NT2/D1 (cell line): ENCODE results near the gene FCSK.

Experiments
- DNase-seq: peaks from one replicate; pipeline ENCODE4 v3.0.0-alpha.2; 2011; ENCODE audit warnings: low read depth, low spot score
- H3K27me3 ChIP-seq: 2 replicates; pipeline ENCODE4 v1.6.0; 2011; ENCODE audit warnings: mild to moderate bottlenecking; ENCODE audit not compliant: insufficient read length, insufficient read depth
- H3K36me3 ChIP-seq: 2 replicates; pipeline ENCODE4 v1.6.1; 2011; ENCODE audit warnings: mild to moderate bottlenecking, low read length, mixed read lengths; ENCODE audit not compliant: insufficient read depth, insufficient read length
- H3K4me1 ChIP-seq: 2 replicates; pipeline ENCODE4 v1.5.1; 2011; ENCODE audit not compliant: insufficient read depth, insufficient read length
- H3K4me3 ChIP-seq: 2 replicates; pipeline ENCODE4 v1.5.1; 2011; ENCODE audit warnings: low read depth; ENCODE audit not compliant: insufficient read length
- H3K9ac ChIP-seq: 2 replicates; pipeline ENCODE4 v1.6.0; 2011; ENCODE audit warnings: low read depth; ENCODE audit not compliant: insufficient read length
- H3K9me3 ChIP-seq: 2 replicates; pipeline ENCODE4 v1.5.1; 2011; ENCODE audit warnings: mild to moderate bottlenecking, low read length; ENCODE audit not compliant: insufficient read depth
- SUZ12 ChIP-seq: IDR thresholded peaks from 2 replicates; pipeline ENCODE4 v1.6.1; 2011; ENCODE audit not compliant: insufficient read length, insufficient read depth; ENCODE audit errors: extremely low read depth
- YY1 ChIP-seq: IDR thresholded peaks from 2 replicates; pipeline ENCODE4 v1.6.1; 2011; ENCODE audit not compliant: insufficient read length, insufficient read depth
- ZNF274 ChIP-seq: IDR thresholded peaks from 2 replicates; pipeline ENCODE4 v1.6.1; 2011; ENCODE audit warnings: mild to moderate bottlenecking, low read depth, low read length

The FCSK gene

GRCh38 chr16:70472786-70473433, 18.5 kb downstream of the FCSK start:
- Histone ChIP-seq H3K27me3 (no peaks in the 10 kb centered on the region), H3K4me1 (peaks cover 32% of the 10 kb centered on the region), H3K9ac (no peak overlapping the region), H3K9me3 (no peaks in the 10 kb centered on the region), H3K4me3 (no peak overlapping the region), H3K36me3 (peaks cover 1% of the 10 kb centered on the region)
- no peak for DNase-seq
- TF ChIP-seq ZNF274: no peak
- TF ChIP-seq YY1: no peak

- no peak overlapping the region for H3K4me3 ChIP-seq
- H3K9ac ChIP-seq: no peak overlapping the region
- DNase-seq: no peak
- peaks cover 9% of the 10 kb centered on the region for H3K36me3 ChIP-seq
- H3K4me1 ChIP-seq: peaks cover 32% of the 10 kb centered on the region
- TF ChIP-seq SUZ12 (no peak), ZNF274 (no peak), YY1 (no peak)
- H3K9me3 ChIP-seq: no peaks in the 10 kb centered on the region
- no peaks in the 10 kb centered on the region for H3K27me3 ChIP-seq
Measured at GRCh38 chr16:70473446-70474319, 19.3 kb downstream of the FCSK start.

- peaks cover 17% of the 10 kb centered on the region for H3K36me3 ChIP-seq
- no peaks in the 10 kb centered on the region for H3K9me3 ChIP-seq
- no peaks in the 10 kb centered on the region for H3K27me3 ChIP-seq
- no peak for DNase-seq
- peaks cover 31% of the 10 kb centered on the region for H3K4me1 ChIP-seq
- peak overlapping the region; percentile 51 for H3K9ac ChIP-seq
- H3K4me3 ChIP-seq: no peak overlapping the region
- TF ChIP-seq SUZ12 (no peak), YY1 (no peak), ZNF274 (no peak)
Measured at GRCh38 chr16:70474320-70475053, 20.1 kb downstream of the FCSK start.

GRCh38 chr16:70475054-70475871, 20.9 kb downstream of the FCSK start:
- Histone ChIP-seq H3K27me3 (no peaks in the 10 kb centered on the region), H3K9me3 (no peaks in the 10 kb centered on the region), H3K4me3 (no peak overlapping the region), H3K9ac (peak overlapping the region; percentile 51), H3K4me1 (peaks cover 29% of the 10 kb centered on the region), H3K36me3 (peaks cover 25% of the 10 kb centered on the region)
- DNase-seq: no peak
- TF ChIP-seq ZNF274: no peak
- no peak for TF ChIP-seq YY1
- no peak for TF ChIP-seq SUZ12

GRCh38 chr16:70476272-70477020, 22.1 kb downstream of the FCSK start:
- no peaks in the 10 kb centered on the region for H3K27me3 ChIP-seq
- H3K36me3 ChIP-seq: peaks cover 37% of the 10 kb centered on the region
- H3K9ac ChIP-seq: peak overlapping the region; percentile 9
- no peak for DNase-seq
- TF ChIP-seq ZNF274 (no peak), SUZ12 (no peak), YY1 (no peak)
- H3K4me3 ChIP-seq: no peak overlapping the region
- peaks cover 22% of the 10 kb centered on the region for H3K4me1 ChIP-seq
- H3K9me3 ChIP-seq: no peaks in the 10 kb centered on the region

GRCh38 chr16:70478169-70478568, 23.8 kb downstream of the FCSK start:
- Histone ChIP-seq H3K4me3 (no peak overlapping the region), H3K4me1 (peaks cover 15% of the 10 kb centered on the region), H3K36me3 (peaks cover 50% of the 10 kb centered on the region), H3K9me3 (no peaks in the 10 kb centered on the region), H3K9ac (no peak overlapping the region), H3K27me3 (no peaks in the 10 kb centered on the region)
- DNase-seq: no peak
- no peak for TF ChIP-seq SUZ12
- no peak for TF ChIP-seq ZNF274
- TF ChIP-seq YY1: no peak
